Measurements from ENCODE around the gene GOPC.

DNA sequence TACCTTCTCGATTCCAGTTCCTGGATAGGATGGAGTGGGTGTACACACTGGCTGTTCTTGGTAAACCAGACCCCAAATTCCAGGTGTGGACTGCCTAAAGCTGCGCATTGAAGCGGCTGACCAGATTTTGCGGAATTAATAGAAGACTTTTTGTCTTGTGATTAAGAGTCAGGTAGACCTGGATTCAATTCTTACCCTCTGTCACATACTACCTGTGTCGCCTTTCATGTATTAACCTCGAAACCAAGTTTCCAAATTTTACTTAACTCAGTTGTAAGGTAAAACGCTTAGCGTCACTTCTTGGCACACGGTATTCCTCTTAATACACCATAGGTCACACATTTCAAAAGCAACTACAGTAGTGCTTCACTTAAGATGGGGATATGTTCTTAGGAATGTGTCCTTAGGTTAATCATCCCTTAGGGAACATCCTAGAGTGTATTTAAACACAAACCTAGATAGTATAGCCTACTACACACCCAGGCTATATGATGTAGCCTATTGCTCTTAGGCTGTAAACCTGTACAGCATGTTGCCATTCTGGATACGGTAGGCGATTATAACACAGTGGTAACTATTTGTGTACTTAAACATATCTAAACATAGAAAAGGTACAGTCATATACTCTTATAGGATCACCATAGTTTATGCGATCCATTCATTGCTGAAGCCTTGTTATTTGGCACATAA lies 733 bp upstream of the GOPC start:
- TF ChIP-seq, protein P1, sequence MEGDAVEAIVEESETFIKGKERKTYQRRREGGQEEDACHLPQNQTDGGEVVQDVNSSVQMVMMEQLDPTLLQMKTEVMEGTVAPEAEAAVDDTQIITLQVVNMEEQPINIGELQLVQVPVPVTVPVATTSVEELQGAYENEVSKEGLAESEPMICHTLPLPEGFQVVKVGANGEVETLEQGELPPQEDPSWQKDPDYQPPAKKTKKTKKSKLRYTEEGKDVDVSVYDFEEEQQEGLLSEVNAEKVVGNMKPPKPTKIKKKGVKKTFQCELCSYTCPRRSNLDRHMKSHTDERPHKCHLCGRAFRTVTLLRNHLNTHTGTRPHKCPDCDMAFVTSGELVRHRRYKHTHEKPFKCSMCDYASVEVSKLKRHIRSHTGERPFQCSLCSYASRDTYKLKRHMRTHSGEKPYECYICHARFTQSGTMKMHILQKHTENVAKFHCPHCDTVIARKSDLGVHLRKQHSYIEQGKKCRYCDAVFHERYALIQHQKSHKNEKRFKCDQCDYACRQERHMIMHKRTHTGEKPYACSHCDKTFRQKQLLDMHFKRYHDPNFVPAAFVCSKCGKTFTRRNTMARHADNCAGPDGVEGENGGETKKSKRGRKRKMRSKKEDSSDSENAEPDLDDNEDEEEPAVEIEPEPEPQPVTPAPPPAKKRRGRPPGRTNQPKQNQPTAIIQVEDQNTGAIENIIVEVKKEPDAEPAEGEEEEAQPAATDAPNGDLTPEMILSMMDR (IDR thresholded peaks at IDR 0.05), result no peak
- no peak for TF ChIP-seq POLR2A (IDR thresholded peaks at IDR 0.05)
